ENCODE measurements around the gene CFAP141.

GRCh38 chr1:154222518-154222917, 16.4 kb upstream of the CFAP141 start:
- TF ChIP-seq CTCF (IDR thresholded peaks at IDR 0.05) (no peak), POLR2A (IDR thresholded peaks at IDR 0.05) (no peak)

Data from testis (tissue), 2 donors.